OCI-LY1 (cell line): ENCODE measurements around the gene TRAPPC3.

Source experiments
- H2AFZ ChIP-seq: fragments of 200-600 bp; sonication (generic), shearing (Covaris generic); 2 replicates; pipeline ENCODE4 v1.6.0; 2014; ENCODE audit warnings: antibody characterized with exemption, mild to moderate bottlenecking, low read length
- H3F3A ChIP-seq: fragments of 200-600 bp; sonication (generic), shearing (Covaris generic); 2 replicates; pipeline ENCODE4 v1.6.0; 2014; ENCODE audit warnings: mild to moderate bottlenecking, antibody characterized with exemption, low read length, moderate library complexity; ENCODE audit not compliant: insufficient read depth
- H3K27ac ChIP-seq: fragments of 200-600 bp; sonication (generic); 2 replicates; pipeline ENCODE4 v1.5.1; 2014; ENCODE audit warnings: low read length, mixed run types, mild to moderate bottlenecking, low read depth; ENCODE audit not compliant: poor library complexity, severe bottlenecking
- H3K27me3 ChIP-seq: fragments of 200-600 bp; sonication (generic); 2 replicates; pipeline ENCODE4 v1.6.0; 2014; ENCODE audit warnings: antibody characterized with exemption, mild to moderate bottlenecking, low read length, moderate library complexity; ENCODE audit not compliant: insufficient read depth
- H3K36me3 ChIP-seq: fragments of 200-600 bp; sonication (generic); 2 replicates; pipeline ENCODE4 v1.6.1; 2014; ENCODE audit warnings: mild to moderate bottlenecking, antibody characterized with exemption, low read length, moderate library complexity, mixed read lengths; ENCODE audit not compliant: insufficient read depth
- H3K4me1 ChIP-seq: fragments of 200-600 bp; sonication (generic); 2 replicates; pipeline ENCODE4 v1.5.1; 2014; ENCODE audit warnings: mild to moderate bottlenecking, low read length, moderate library complexity; ENCODE audit not compliant: insufficient read depth, severe bottlenecking
- H3K4me2 ChIP-seq: fragments of 200-600 bp; sonication (generic), shearing (Covaris generic); 2 replicates; pipeline ENCODE4 v1.6.1; 2014; ENCODE audit warnings: low read length
- H3K4me3 ChIP-seq: fragments of 200-600 bp; sonication (generic); 2 replicates; pipeline ENCODE4 v1.5.1; 2014; ENCODE audit warnings: low read length, low read depth, mild to moderate bottlenecking, mixed read lengths; ENCODE audit not compliant: poor library complexity, severe bottlenecking
- H3K79me2 ChIP-seq: fragments of 200-600 bp; shearing (Covaris generic); 2 replicates; pipeline ENCODE4 v1.6.1; 2016; ENCODE audit warnings: mixed run types, low read length, mixed read lengths; ENCODE audit not compliant: insufficient read depth
- H3K9ac ChIP-seq: fragments of 200-600 bp; sonication (generic), shearing (Covaris generic); 2 replicates; pipeline ENCODE4 v1.6.1; 2014; ENCODE audit warnings: mild to moderate bottlenecking, low read length, mixed read lengths
- H3K9me2 ChIP-seq: fragments of 200-600 bp; sonication (generic), shearing (Covaris generic); 2 replicates; pipeline ENCODE4 v1.6.1; 2014; ENCODE audit warnings: low read depth, mild to moderate bottlenecking, low read length, mixed read lengths
- H3K9me3 ChIP-seq: fragments of 200-600 bp; shearing (Covaris generic); 2 replicates; pipeline ENCODE4 v1.6.1; 2014; ENCODE audit warnings: low read length, mixed read lengths
- H4K20me1 ChIP-seq: fragments of 200-600 bp; sonication (generic), shearing (Covaris generic); 2 replicates; pipeline ENCODE4 v1.6.0; 2016; ENCODE audit warnings: mild to moderate bottlenecking, low read length; ENCODE audit not compliant: insufficient read depth
- CTCF ChIP-seq: fragments of 200-600 bp; sonication (generic), shearing (Covaris generic); IDR thresholded peaks from 2 replicates; pipeline ENCODE4 v1.5.1; 2017; ENCODE audit warnings: mild to moderate bottlenecking, antibody characterized with exemption, low read length, moderate library complexity, mixed read lengths
- EZH2 ChIP-seq: fragments of 200-600 bp; sonication (generic), shearing (Covaris generic); IDR thresholded peaks from 2 replicates; pipeline ENCODE4 v1.8.0; 2017; ENCODE audit warnings: borderline replicate concordance, mixed run types, mild to moderate bottlenecking, antibody characterized with exemption, low read length, moderate library complexity, mixed read lengths

Gene TRAPPC3

GRCh38 chr1:36108314-36108713 is 41.0 kb downstream of the TRAPPC3 start:
- no peak overlapping the region for H3K27ac ChIP-seq
- H3K9me2 ChIP-seq, result no peaks in the 10 kb centered on the region
- H2AFZ ChIP-seq, result no peak overlapping the region
- no peaks in the 10 kb centered on the region for H3F3A ChIP-seq
- no peaks in the 10 kb centered on the region for H4K20me1 ChIP-seq
- no peaks in the 10 kb centered on the region for H3K4me1 ChIP-seq
- H3K9ac ChIP-seq, result no peak overlapping the region
- no peak overlapping the region for H3K4me2 ChIP-seq
- H3K27me3 ChIP-seq, result peaks cover 2% of the 10 kb centered on the region; the same call in 1 of the 2 replicates
- H3K36me3 ChIP-seq, result no peaks in the 10 kb centered on the region
- no peaks in the 10 kb centered on the region for H3K79me2 ChIP-seq
- TF ChIP-seq EZH2 (no peak), CTCF (no peak)
- no peaks in the 10 kb centered on the region for H3K9me3 ChIP-seq
- no peak overlapping the region for H3K4me3 ChIP-seq

GRCh38 chr1:36107394-36107793 is 41.9 kb downstream of the TRAPPC3 start:
- no peaks in the 10 kb centered on the region for H3K27me3 ChIP-seq
- H3K9me2 ChIP-seq, result no peaks in the 10 kb centered on the region
- no peak overlapping the region for H2AFZ ChIP-seq
- no peaks in the 10 kb centered on the region for H4K20me1 ChIP-seq
- no peak overlapping the region for H3K27ac ChIP-seq
- H3K4me3 ChIP-seq, result no peak overlapping the region
- H3K4me2 ChIP-seq, result no peak overlapping the region
- H3K36me3 ChIP-seq, result no peaks in the 10 kb centered on the region
- no peaks in the 10 kb centered on the region for H3K4me1 ChIP-seq
- no peaks in the 10 kb centered on the region for H3K79me2 ChIP-seq
- TF ChIP-seq CTCF, result no peak
- no peak for TF ChIP-seq EZH2
- no peak overlapping the region for H3K9ac ChIP-seq
- H3K9me3 ChIP-seq, result no peaks in the 10 kb centered on the region
- no peaks in the 10 kb centered on the region for H3F3A ChIP-seq

- no peak overlapping the region for H2AFZ ChIP-seq
Measured at GRCh38 chr1:36106269-36106668, 43.0 kb downstream of the TRAPPC3 start.

More at GRCh38 chr1:36106269-36106668, 43.0 kb downstream of the TRAPPC3 start:
- Histone ChIP-seq H3K9me3 (no peaks in the 10 kb centered on the region), H3K4me3 (no peak overlapping the region), H3K4me2 (no peak overlapping the region), H3K9ac (no peak overlapping the region), H3K27ac (no peak overlapping the region), H3K27me3 (no peaks in the 10 kb centered on the region), H4K20me1 (no peaks in the 10 kb centered on the region), H3F3A (no peaks in the 10 kb centered on the region), H3K4me1 (no peaks in the 10 kb centered on the region), H3K36me3 (no peaks in the 10 kb centered on the region), H3K79me2 (no peaks in the 10 kb centered on the region), H3K9me2 (no peaks in the 10 kb centered on the region)
- no peak for TF ChIP-seq CTCF
- no peak for TF ChIP-seq EZH2
